ENCODE results near the gene JAKMIP1. TPM values are rescaled to one million over a fixed set of nuclear protein-coding genes. Genes with fewer than 3 reads are reported as not detected.

The JAKMIP1 gene
- total RNA-seq, 4 donors from 2014 or later, result 0.67 to 1.3 (median 1.1) TPM

- H3K9me3 ChIP-seq, result no peaks in the 10 kb centered on the region
- no peaks in the 10 kb centered on the region for H3K36me3 ChIP-seq
- H3K27me3 ChIP-seq, result peaks cover 0 to 20% (median 0%) of the 10 kb centered on the region in 4 donors
- no peaks in the 10 kb centered on the region for H3K4me1 ChIP-seq
- H3K27ac ChIP-seq, result no peak overlapping the region
- intact Hi-C loops (cut with DNase I), result no loop called here
- WGBS, 2 donors, result 50 to 61% methylated on average over 4 of the region's 4 CpGs
- TF ChIP-seq, protein P1, sequence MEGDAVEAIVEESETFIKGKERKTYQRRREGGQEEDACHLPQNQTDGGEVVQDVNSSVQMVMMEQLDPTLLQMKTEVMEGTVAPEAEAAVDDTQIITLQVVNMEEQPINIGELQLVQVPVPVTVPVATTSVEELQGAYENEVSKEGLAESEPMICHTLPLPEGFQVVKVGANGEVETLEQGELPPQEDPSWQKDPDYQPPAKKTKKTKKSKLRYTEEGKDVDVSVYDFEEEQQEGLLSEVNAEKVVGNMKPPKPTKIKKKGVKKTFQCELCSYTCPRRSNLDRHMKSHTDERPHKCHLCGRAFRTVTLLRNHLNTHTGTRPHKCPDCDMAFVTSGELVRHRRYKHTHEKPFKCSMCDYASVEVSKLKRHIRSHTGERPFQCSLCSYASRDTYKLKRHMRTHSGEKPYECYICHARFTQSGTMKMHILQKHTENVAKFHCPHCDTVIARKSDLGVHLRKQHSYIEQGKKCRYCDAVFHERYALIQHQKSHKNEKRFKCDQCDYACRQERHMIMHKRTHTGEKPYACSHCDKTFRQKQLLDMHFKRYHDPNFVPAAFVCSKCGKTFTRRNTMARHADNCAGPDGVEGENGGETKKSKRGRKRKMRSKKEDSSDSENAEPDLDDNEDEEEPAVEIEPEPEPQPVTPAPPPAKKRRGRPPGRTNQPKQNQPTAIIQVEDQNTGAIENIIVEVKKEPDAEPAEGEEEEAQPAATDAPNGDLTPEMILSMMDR (IDR thresholded peaks at IDR 0.05), result no peak
- no peak for TF ChIP-seq POLR2A (IDR thresholded peaks at IDR 0.05)
- no peak overlapping the region for H3K4me3 ChIP-seq
- DNase-seq, result no peak
These were observed 21.6 kb downstream of the JAKMIP1 start for GRCh38 chr4:6178757-6179156.

- intact Hi-C loops (cut with DNase I), result no loop called here
- H3K27ac ChIP-seq, result no peak overlapping the region
- TF ChIP-seq, protein P1 (IDR thresholded peaks at IDR 0.05), result no peak
- TF ChIP-seq POLR2A (IDR thresholded peaks at IDR 0.05), result no peak
- H3K36me3 ChIP-seq, result no peaks in the 10 kb centered on the region
- H3K4me3 ChIP-seq, result no peak overlapping the region
- DNase-seq, result no peak
- no peaks in the 10 kb centered on the region for H3K9me3 ChIP-seq
- 32 to 40% methylated on average over 8 of the region's 9 CpGs for WGBS, 2 donors
- peaks cover 0 to 20% (median 0%) of the 10 kb centered on the region in 4 donors for H3K27me3 ChIP-seq
- no peaks in the 10 kb centered on the region for H3K4me1 ChIP-seq
These were observed 22.7 kb downstream of the JAKMIP1 start for GRCh38 chr4:6177587-6178197.

- Histone ChIP-seq H3K36me3 (no peaks in the 10 kb centered on the region), H3K4me1 (no peaks in the 10 kb centered on the region), H3K9me3 (no peaks in the 10 kb centered on the region), H3K4me3 (no peak overlapping the region), H3K27me3 (peaks cover 0 to 14% (median 0%) of the 10 kb centered on the region in 4 donors), H3K27ac (no peak overlapping the region)
- TF ChIP-seq, protein P1 (IDR thresholded peaks at IDR 0.05), result no peak
- no peak for TF ChIP-seq POLR2A (IDR thresholded peaks at IDR 0.05)
- intact Hi-C loops (cut with DNase I), result no loop called here
- WGBS, 2 donors, result 74 to 77% methylated on average over 5 of the region's 5 CpGs
- no peak for DNase-seq
These were observed 24.9 kb downstream of the JAKMIP1 start for GRCh38 chr4:6175426-6175825.

DNA sequence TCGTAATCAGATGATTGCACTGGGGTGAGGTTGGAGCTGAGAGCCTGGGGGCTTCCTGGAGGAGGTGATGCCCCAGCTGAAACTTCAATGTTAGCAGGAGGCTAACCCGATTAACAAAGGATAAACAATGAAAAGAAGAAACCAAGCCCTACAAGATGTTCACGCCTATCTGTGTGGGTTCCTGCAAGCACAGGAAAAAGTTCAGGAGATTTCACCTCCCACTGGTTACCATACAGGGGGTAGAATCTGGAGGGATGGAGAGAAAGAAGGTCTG lies 27.5 kb downstream of the JAKMIP1 start:
- Histone ChIP-seq H3K9me3 (no peaks in the 10 kb centered on the region), H3K36me3 (no peaks in the 10 kb centered on the region), H3K4me1 (no peaks in the 10 kb centered on the region), H3K4me3 (no peak overlapping the region), H3K27ac (no peak overlapping the region), H3K27me3 (no peaks in the 10 kb centered on the region)
- TF ChIP-seq, protein P1 (IDR thresholded peaks at IDR 0.05), result no peak
- TF ChIP-seq POLR2A (IDR thresholded peaks at IDR 0.05), result no peak
- intact Hi-C loops (cut with DNase I), result no loop called here
- DNase-seq, result no peak
- WGBS, 2 donors, result 31 to 60% methylated on average over 3 of the region's 3 CpGs

- H3K36me3 ChIP-seq, result no peaks in the 10 kb centered on the region
- no peaks in the 10 kb centered on the region for H3K4me1 ChIP-seq
- H3K27me3 ChIP-seq, result no peaks in the 10 kb centered on the region
- WGBS, 2 donors, result 41 to 54% methylated on average over 4 to 5 of the region's 9 CpGs
- intact Hi-C loops (cut with DNase I), result no loop called here
- H3K4me3 ChIP-seq, result no peak overlapping the region
- TF ChIP-seq, protein P1 (IDR thresholded peaks at IDR 0.05), result no peak
- no peak for TF ChIP-seq POLR2A (IDR thresholded peaks at IDR 0.05)
- no peak for DNase-seq
- H3K27ac ChIP-seq, result no peak overlapping the region
- H3K9me3 ChIP-seq, result no peaks in the 10 kb centered on the region
These were observed 28.0 kb downstream of the JAKMIP1 start for GRCh38 chr4:6172093-6172926.

Data from esophagus squamous epithelium (tissue), 5 donors.